ENCODE measurements around the gene FRMD5. TPM values are rescaled to one million over a fixed set of nuclear protein-coding genes. Genes with fewer than 3 reads are reported as not detected.
"Not testable (repeated sequence)": the region's sequence is repeated elsewhere in the genome, so short reads cannot be mapped to it uniquely, and the experiment has no call there.

Gene FRMD5
- total RNA-seq, 1 donor from 2014 or later, result 3.0 TPM

GRCh38 chr15:44038755-44039191 is 156.3 kb downstream of the FRMD5 start:
- H3K4me3 ChIP-seq (ENCODE audit: low read depth, low read length), result peak overlapping the region; percentile 21
- no peak for TF ChIP-seq CTCF (conservative IDR thresholded peaks at IDR 0.05; ENCODE audit: low read depth, low read length)
- peak; percentile 88 for DNase-seq (ENCODE audit: low read depth)

- no peak overlapping the region for H3K4me3 ChIP-seq (ENCODE audit: low read depth, low read length)
- TF ChIP-seq CTCF (conservative IDR thresholded peaks at IDR 0.05; ENCODE audit: low read depth, low read length), result no peak
- no peak for DNase-seq (ENCODE audit: low read depth)
Observed at GRCh38 chr15:44035781-44036699, 159.0 kb downstream of the FRMD5 start.

- TF ChIP-seq CTCF (conservative IDR thresholded peaks at IDR 0.05; ENCODE audit: low read depth, low read length), result no peak
- peak; percentile 59 for DNase-seq (ENCODE audit: low read depth)
- H3K4me3 ChIP-seq (ENCODE audit: low read depth, low read length), result no peak overlapping the region
Observed at GRCh38 chr15:44034933-44035624, 160.0 kb downstream of the FRMD5 start.

GRCh38 chr15:44034334-44034733 is 160.7 kb downstream of the FRMD5 start:
- no peak for TF ChIP-seq CTCF (conservative IDR thresholded peaks at IDR 0.05; ENCODE audit: low read depth, low read length)
- no peak overlapping the region for H3K4me3 ChIP-seq (ENCODE audit: low read depth, low read length)
- DNase-seq (ENCODE audit: low read depth), result peak; percentile 87

- no peak for TF ChIP-seq CTCF (conservative IDR thresholded peaks at IDR 0.05; ENCODE audit: low read depth, low read length)
- peak; percentile 74 for DNase-seq (ENCODE audit: low read depth)
- H3K4me3 ChIP-seq (ENCODE audit: low read depth, low read length), result no peak overlapping the region
Observed at GRCh38 chr15:44033894-44034293, 161.2 kb downstream of the FRMD5 start.

- not testable (repeated sequence) for H3K4me3 ChIP-seq (ENCODE audit: low read depth, low read length); DNase-seq (ENCODE audit: low read depth)
Observed at GRCh38 chr15:44032820-44033219, 162.3 kb downstream of the FRMD5 start.

GRCh38 chr15:44029940-44030568 is 165.0 kb downstream of the FRMD5 start:
- no peak overlapping the region for H3K4me3 ChIP-seq (ENCODE audit: low read depth, low read length)
- no peak for TF ChIP-seq CTCF (conservative IDR thresholded peaks at IDR 0.05; ENCODE audit: low read depth, low read length)
- DNase-seq (ENCODE audit: low read depth), result peak; percentile 52
